Osteocyte (in vitro differentiated cells): ENCODE data around the gene MS4A6E. TPM values are rescaled to one million over a fixed set of nuclear protein-coding genes. Genes with fewer than 3 reads are reported as not detected.

Source experiments
- DNase-seq: peaks from one replicate; pipeline ENCODE4 v3.0.0; 2021; ENCODE audit warnings: mixed read lengths; ENCODE audit not compliant: unreplicated experiment; ENCODE audit errors: extremely low spot score
- H3K27ac Mint-ChIP-seq: one replicate; pipeline ENCODE4 v1.8.0; 2021; ENCODE audit warnings: mild to moderate bottlenecking, mixed read lengths; ENCODE audit not compliant: unreplicated experiment
- H3K27me3 Mint-ChIP-seq: one replicate; pipeline ENCODE4 v1.8.0; 2021; ENCODE audit warnings: mixed read lengths; ENCODE audit not compliant: unreplicated experiment
- H3K36me3 Mint-ChIP-seq: one replicate; pipeline ENCODE4 v1.8.0; 2021; ENCODE audit warnings: mixed read lengths; ENCODE audit not compliant: unreplicated experiment
- H3K4me1 Mint-ChIP-seq: one replicate; pipeline ENCODE4 v1.8.0; 2021; ENCODE audit warnings: mixed read lengths; ENCODE audit not compliant: unreplicated experiment
- H3K4me3 Mint-ChIP-seq: one replicate; pipeline ENCODE4 v1.8.0; 2021; ENCODE audit warnings: mild to moderate bottlenecking, moderate library complexity, mixed read lengths; ENCODE audit not compliant: unreplicated experiment
- H3K9me3 Mint-ChIP-seq: one replicate; pipeline ENCODE4 v1.8.0; 2021; ENCODE audit warnings: mixed read lengths; ENCODE audit not compliant: unreplicated experiment
- CTCF ChIP-seq: fragments of 200-600 bp; sonication (generic); IDR thresholded peaks from 2 replicates; pipeline ENCODE4 v1.5.0; 2021; ENCODE audit warnings: antibody characterized with exemption, mild to moderate bottlenecking, moderate library complexity
- total RNA-seq: library from RNA; stranded (reverse); gene quantifications from 2 replicates; pipeline ENCODE4 v1.2.1, GENCODE V29; 2021

The MS4A6E gene
- total RNA-seq, 1 donor from 2014 or later = not detected

- no peak overlapping the region for H3K4me3 Mint-ChIP-seq
- DNase-seq = no peak
- no peaks in the 10 kb centered on the region for H3K36me3 Mint-ChIP-seq
- peaks cover 5% of the 10 kb centered on the region for H3K4me1 Mint-ChIP-seq
- no peak for TF ChIP-seq CTCF
- H3K27me3 Mint-ChIP-seq = no peaks in the 10 kb centered on the region
- no peak overlapping the region for H3K27ac Mint-ChIP-seq
- peaks cover 10% of the 10 kb centered on the region for H3K9me3 Mint-ChIP-seq
These were observed 10.7 kb upstream of the MS4A6E start for GRCh38 chr11:60316317-60316716.

GRCh38 chr11:60318726-60319125 is 8.3 kb upstream of the MS4A6E start:
- no peak for TF ChIP-seq CTCF
- Mint-ChIP-seq H3K9me3 (peaks cover 12% of the 10 kb centered on the region), H3K4me1 (peaks cover 5% of the 10 kb centered on the region), H3K36me3 (no peaks in the 10 kb centered on the region), H3K4me3 (no peak overlapping the region), H3K27ac (no peak overlapping the region), H3K27me3 (peaks cover 2% of the 10 kb centered on the region)
- no peak for DNase-seq

- DNase-seq = no peak
- H3K27me3 Mint-ChIP-seq = peaks cover 4% of the 10 kb centered on the region
- no peaks in the 10 kb centered on the region for H3K4me1 Mint-ChIP-seq
- H3K9me3 Mint-ChIP-seq = peaks cover 13% of the 10 kb centered on the region
- no peak overlapping the region for H3K27ac Mint-ChIP-seq
- no peak overlapping the region for H3K4me3 Mint-ChIP-seq
- H3K36me3 Mint-ChIP-seq = no peaks in the 10 kb centered on the region
- TF ChIP-seq CTCF = no peak
These were observed 6.0 kb upstream of the MS4A6E start for GRCh38 chr11:60321051-60321450.

- DNase-seq = no peak
- Mint-ChIP-seq H3K27ac (no peak overlapping the region), H3K36me3 (no peaks in the 10 kb centered on the region), H3K4me3 (no peak overlapping the region), H3K4me1 (no peaks in the 10 kb centered on the region), H3K27me3 (peaks cover 4% of the 10 kb centered on the region), H3K9me3 (peaks cover 7% of the 10 kb centered on the region)
- no peak for TF ChIP-seq CTCF
These were observed 1.4 kb downstream of the MS4A6E start for GRCh38 chr11:60328460-60328859.

- no peaks in the 10 kb centered on the region for H3K36me3 Mint-ChIP-seq
- H3K9me3 Mint-ChIP-seq = peaks cover 4% of the 10 kb centered on the region
- no peak for TF ChIP-seq CTCF
- no peaks in the 10 kb centered on the region for H3K4me1 Mint-ChIP-seq
- H3K27me3 Mint-ChIP-seq = no peaks in the 10 kb centered on the region
- no peak overlapping the region for H3K4me3 Mint-ChIP-seq
- no peak overlapping the region for H3K27ac Mint-ChIP-seq
- no peak for DNase-seq
These were observed 5.8 kb downstream of the MS4A6E start for GRCh38 chr11:60332846-60333245.
